Measurements from ENCODE around the gene RAD18. TPM values are rescaled to one million over a fixed set of nuclear protein-coding genes. Genes with fewer than 3 reads are reported as not detected.

Gene RAD18
- polyA plus RNA-seq (2012; rRNA removed) = 5.7 and 6.5 TPM in 2 replicates
- 5.0 and 6.5 TPM in 2 replicates for polyA plus RNA-seq (2012; cell fraction: cytosol; rRNA removed)
- 7.7 and 10.9 TPM in 2 replicates for polyA plus RNA-seq (2012; cell fraction: nucleus; rRNA removed)

GRCh38 chr3:8963137-8963853 is at the start of gene RAD18:
Gene RAD18 (minus strand): TSS chr3:8963472. CDS start chr3:8963385, 87 bp downstream.
- H3K4me1 ChIP-seq (ENCODE audit: control insufficient read depth in 1 of 2, insufficient read depth in 2 of 2, low read depth in 1 of 2, low read length in 1 of 2) = peaks cover 11 to 17% of the 10 kb centered on the region in 2 experiments; a peak in 3 of 4 replicates
- H3K9me3 ChIP-seq = no peaks in the 10 kb centered on the region
- peak within 1 kb of the TSS; percentile 80 to 97 for H3K4me3 ChIP-seq (ENCODE audit: low read depth in 2 of 2, low read length in 1 of 2)
- peak within 1 kb of the TSS; percentile 93 for H2AFZ ChIP-seq (ENCODE audit: low read depth)
- CTCF ChIA-PET = interaction anchor here (1.3 to 1.5 kb wide), 3 partner anchors 9 to 194 kb away, joined by 4 read pairs; partner anchors contain the start of gene OXTR
- H3K27me3 ChIP-seq (ENCODE audit: insufficient read depth) = no peaks in the 10 kb centered on the region
- H3K27ac ChIP-seq (ENCODE audit: low read depth in 2 of 2, low read length in 1 of 2) = peak within 1 kb of the TSS; percentile 76 to 77
- peak within 1 kb of the TSS; percentile 73 for H3K9ac ChIP-seq
- H3K4me2 ChIP-seq = peak within 1 kb of the TSS; percentile 81
- no peaks in the 10 kb centered on the region for H3K9me2 ChIP-seq
- TF ChIP-seq SMC3 (IDR thresholded peaks at IDR 0.05; ENCODE audit: low read depth, low read length) = no peak
- peak; percentile 28; the same call in 1 of the 2 replicates for TF ChIP-seq POLR2AphosphoS5 (IDR thresholded peaks at IDR 0.05; ENCODE audit: low read depth, low read length)
- TF ChIP-seq ELF1 (IDR thresholded peaks at IDR 0.05) = peak; percentile 73
- peak; percentile 75 for TF ChIP-seq GABPA (IDR thresholded peaks at IDR 0.05; ENCODE audit: low read depth)
- peak; percentile 99 for TF ChIP-seq SIN3A (IDR thresholded peaks at IDR 0.05; ENCODE audit: borderline replicate concordance, low read depth, low read length)
- TF ChIP-seq NRF1 (IDR thresholded peaks at IDR 0.05; ENCODE audit: low read depth, low read length) = peak; percentile 82
- peak; percentile 76; the same call in 1 of the 2 replicates for TF ChIP-seq MXI1 (IDR thresholded peaks at IDR 0.05; ENCODE audit: low read depth, low read length)
- TF ChIP-seq ZBTB33 (IDR thresholded peaks at IDR 0.05; ENCODE audit: borderline replicate concordance, low read depth) = no peak
- H3F3A ChIP-seq (replicated peaks; ENCODE audit: insufficient read depth) = peaks cover 15% of the 10 kb centered on the region
- H4K20me1 ChIP-seq (ENCODE audit: insufficient read depth) = no peaks in the 10 kb centered on the region
- peaks cover 49% of the 10 kb centered on the region for H3K79me2 ChIP-seq (ENCODE audit: insufficient read depth)
- DNase-seq = peak; percentile 90
- under 1% methylated on average over 25 of the region's 45 CpGs for WGBS (ENCODE audit: low lambda C conversion rate)
- POLR2A ChIA-PET = no interaction called here
- H3K36me3 ChIP-seq (replicated peaks in 1 of 2; ENCODE audit: control insufficient read depth in 1 of 2, insufficient read depth in 2 of 2, low read length in 1 of 2) = peaks cover 8 to 12% of the 10 kb centered on the region in 2 experiments

- H3K36me3 ChIP-seq (replicated peaks in 1 of 2; ENCODE audit: control insufficient read depth in 1 of 2, insufficient read depth in 2 of 2, low read length in 1 of 2) = no peaks in the 10 kb centered on the region
- no peak overlapping the region for H3K4me3 ChIP-seq (ENCODE audit: low read depth in 2 of 2, low read length in 1 of 2)
- ChIA-PET POLR2A (no interaction called here), CTCF (interaction anchor here (0.7 to 1.6 kb wide), 6 partner anchors 8 to 305 kb away, joined by 3 to 6 read pairs (median 4); no protein-coding TSS in a partner anchor)
- no peaks in the 10 kb centered on the region; a peak in 1 of 4 replicates for H3K4me1 ChIP-seq (ENCODE audit: control insufficient read depth in 1 of 2, insufficient read depth in 2 of 2, low read depth in 1 of 2, low read length in 1 of 2)
- no peak for DNase-seq
- no peak overlapping the region for H2AFZ ChIP-seq (ENCODE audit: low read depth)
- no peaks in the 10 kb centered on the region for H3K9me3 ChIP-seq
- 74% methylated on average over 2 of the region's 2 CpGs for WGBS (ENCODE audit: low lambda C conversion rate)
- no peak overlapping the region for H3K4me2 ChIP-seq
- TF ChIP-seq RFX5 (IDR thresholded peaks at IDR 0.05; ENCODE audit: low read length) (no peak), MEF2A (IDR thresholded peaks at IDR 0.05; ENCODE audit: borderline replicate concordance, low read depth) (no peak), USF1 (IDR thresholded peaks at IDR 0.05; ENCODE audit: borderline replicate concordance, low read depth) (no peak), GABPA (IDR thresholded peaks at IDR 0.05; ENCODE audit: low read depth) (no peak), EZH2phosphoT487 (IDR thresholded peaks at IDR 0.05; ENCODE audit: borderline replicate concordance, low read depth) (no peak), YY1 (IDR thresholded peaks at IDR 0.05; ENCODE audit: low read depth) (no peak), TAF1 (IDR thresholded peaks at IDR 0.05; ENCODE audit: borderline replicate concordance, low read depth, low read length) (no peak), FOXM1 (IDR thresholded peaks at IDR 0.05; ENCODE audit: low read depth) (no peak), RAD21 (IDR thresholded peaks at IDR 0.05; ENCODE audit: low read length) (no peak), GATA2 (CRISPR knock-in tag; IDR thresholded peaks at IDR 0.05) (no peak)
- H3K79me2 ChIP-seq (ENCODE audit: insufficient read depth) = no peaks in the 10 kb centered on the region
- no peaks in the 10 kb centered on the region for H3F3A ChIP-seq (replicated peaks; ENCODE audit: insufficient read depth)
- no peaks in the 10 kb centered on the region for H3K9me2 ChIP-seq
- no peak overlapping the region for H3K9ac ChIP-seq
- no peak overlapping the region for H3K27ac ChIP-seq (ENCODE audit: low read depth in 2 of 2, low read length in 1 of 2)
- no peaks in the 10 kb centered on the region for H4K20me1 ChIP-seq (ENCODE audit: insufficient read depth)
- no peaks in the 10 kb centered on the region for H3K27me3 ChIP-seq (ENCODE audit: insufficient read depth)
Observed at GRCh38 chr3:9012521-9012920, 49.2 kb upstream of the RAD18 start.

All from SK-N-SH (cell line).